ENCODE measurements around the gene ASPDH.
A peak's percentile ranks its signal among the peaks of the same experiment; 100 is the strongest.
"Not testable (repeated sequence)": the region's sequence is repeated elsewhere in the genome, so short reads cannot be mapped to it uniquely, and the experiment has no call there.

The ASPDH gene

GRCh38 chr19:50547385-50548190 lies 33.9 kb upstream of the ASPDH start:
- DNase-seq (ENCODE audit: low read depth) = no peak

GRCh38 chr19:50546527-50547221 lies 33.0 kb upstream of the ASPDH start:
- DNase-seq (ENCODE audit: low read depth) = no peak

- no peak for DNase-seq (ENCODE audit: low read depth)
These were observed 29.2 kb upstream of the ASPDH start for GRCh38 chr19:50542943-50543342.

- DNase-seq (ENCODE audit: low read depth) = peak; percentile 24
These were observed 24.1 kb upstream of the ASPDH start for GRCh38 chr19:50537769-50538230.

- DNase-seq (ENCODE audit: low read depth) = no peak
These were observed 23.6 kb upstream of the ASPDH start for GRCh38 chr19:50537306-50537685.

- no peak for DNase-seq (ENCODE audit: low read depth)
These were observed 23.1 kb upstream of the ASPDH start for GRCh38 chr19:50536662-50537305.

- no peak for DNase-seq (ENCODE audit: low read depth)
These were observed 22.0 kb upstream of the ASPDH start for GRCh38 chr19:50535672-50536187.

- no peak for DNase-seq (ENCODE audit: low read depth)
These were observed 20.8 kb upstream of the ASPDH start for GRCh38 chr19:50534478-50534877.

- DNase-seq (ENCODE audit: low read depth) = no peak
These were observed 19.2 kb upstream of the ASPDH start for GRCh38 chr19:50532952-50533351.

- DNase-seq (ENCODE audit: low read depth) = no peak
These were observed 17.5 kb upstream of the ASPDH start for GRCh38 chr19:50531171-50531612.

- not testable (repeated sequence) for DNase-seq (ENCODE audit: low read depth)
These were observed 14.3 kb upstream of the ASPDH start for GRCh38 chr19:50528052-50528451.

GRCh38 chr19:50522881-50523280 lies 9.2 kb upstream of the ASPDH start:
- DNase-seq (ENCODE audit: low read depth) = no peak

- DNase-seq (ENCODE audit: low read depth) = no peak
These were observed 7.2 kb upstream of the ASPDH start for GRCh38 chr19:50520822-50521465.

- DNase-seq (ENCODE audit: low read depth) = no peak
These were observed 5.4 kb upstream of the ASPDH start for GRCh38 chr19:50519006-50519575.

- no peak for DNase-seq (ENCODE audit: low read depth)
These were observed 4.6 kb upstream of the ASPDH start for GRCh38 chr19:50518091-50519005.

- DNase-seq (ENCODE audit: low read depth) = no peak
These were observed 4.0 kb upstream of the ASPDH start for GRCh38 chr19:50517704-50518075.

GRCh38 chr19:50516964-50517703 lies 3.4 kb upstream of the ASPDH start:
- no peak for DNase-seq (ENCODE audit: low read depth)

GRCh38 chr19:50516456-50516855 lies 2.7 kb upstream of the ASPDH start:
- DNase-seq (ENCODE audit: low read depth) = no peak

GRCh38 chr19:50515168-50515561 lies 1.5 kb upstream of the ASPDH start:
- no peak for DNase-seq (ENCODE audit: low read depth)

Measured in activated T-helper 1 cell treated with Interleukin-2 at 50 U/mL for 16 hours (primary cell).